ENCODE data around the gene ALDH3A2.

The ALDH3A2 gene

DNA sequence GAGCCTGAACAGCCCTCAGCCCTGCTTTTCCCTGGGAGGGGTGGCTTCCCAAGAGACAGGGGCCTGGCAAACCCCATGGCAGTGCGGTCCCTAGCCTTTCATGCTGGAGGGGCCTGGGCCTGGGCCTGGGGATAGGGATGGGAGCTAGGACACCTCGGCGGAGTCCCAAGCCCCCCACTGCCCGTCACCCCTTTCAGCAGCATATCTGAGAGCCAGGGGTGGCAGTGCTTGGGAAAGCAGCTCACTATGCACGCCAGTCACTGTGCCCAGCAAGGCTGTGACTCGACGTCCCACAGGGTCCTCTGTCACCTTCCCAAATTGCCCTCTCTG, 68.4 kb downstream of the ALDH3A2 start:
- DNase-seq: no peak

DNA sequence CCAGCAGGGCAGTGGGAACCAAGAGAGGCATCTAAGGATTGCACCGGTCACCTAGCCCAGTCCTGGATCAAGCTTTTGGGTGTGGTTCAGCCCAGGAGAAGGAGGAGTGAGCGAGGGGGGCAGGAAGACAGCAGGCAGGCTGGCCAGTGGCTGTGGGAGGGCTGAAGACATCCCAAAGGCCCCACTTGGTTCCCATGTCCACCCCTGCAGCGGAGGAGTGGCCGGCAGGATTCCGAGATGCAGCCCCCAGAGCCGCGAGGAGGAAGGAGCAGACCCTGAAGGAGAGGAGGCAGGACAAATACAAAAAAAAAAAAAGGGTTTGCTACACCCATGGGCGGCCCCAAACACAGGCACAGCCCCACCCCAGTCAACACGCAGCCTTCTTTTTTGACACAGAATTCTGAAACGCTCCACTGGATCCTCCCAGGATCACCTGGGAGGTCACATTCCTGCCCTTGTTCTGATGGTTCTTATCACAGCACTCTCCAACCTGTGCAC, 68.9 kb downstream of the ALDH3A2 start:
- no peak for DNase-seq

DNA sequence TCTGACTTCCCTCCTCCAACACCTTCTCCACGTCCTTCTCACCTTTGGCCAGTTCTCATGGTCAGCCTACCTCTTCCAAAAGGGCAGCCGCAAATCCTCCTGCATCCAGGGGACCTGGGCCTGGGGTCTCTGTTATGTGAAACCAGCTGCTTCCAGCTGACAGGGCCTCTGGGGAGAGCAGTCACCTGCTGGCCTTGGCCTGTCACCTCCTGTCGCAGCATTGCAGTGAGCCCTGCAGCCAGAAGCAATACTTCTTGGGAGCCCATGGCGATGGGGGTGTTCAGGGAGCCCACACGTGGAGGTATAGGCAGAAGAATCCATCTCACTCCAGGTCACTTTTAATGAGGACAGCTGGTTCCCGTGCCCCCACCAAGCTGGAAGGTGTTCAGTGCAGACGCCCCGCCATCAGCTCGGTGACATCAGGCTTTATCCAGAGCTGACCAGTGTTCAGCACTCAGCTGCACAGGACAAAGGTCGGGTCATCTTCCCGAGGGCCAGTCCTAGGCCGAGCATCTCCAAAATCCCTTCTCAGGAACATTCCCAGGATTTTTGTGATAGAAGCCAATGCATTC, 69.6 kb downstream of the ALDH3A2 start:
- no peak for DNase-seq

DNA sequence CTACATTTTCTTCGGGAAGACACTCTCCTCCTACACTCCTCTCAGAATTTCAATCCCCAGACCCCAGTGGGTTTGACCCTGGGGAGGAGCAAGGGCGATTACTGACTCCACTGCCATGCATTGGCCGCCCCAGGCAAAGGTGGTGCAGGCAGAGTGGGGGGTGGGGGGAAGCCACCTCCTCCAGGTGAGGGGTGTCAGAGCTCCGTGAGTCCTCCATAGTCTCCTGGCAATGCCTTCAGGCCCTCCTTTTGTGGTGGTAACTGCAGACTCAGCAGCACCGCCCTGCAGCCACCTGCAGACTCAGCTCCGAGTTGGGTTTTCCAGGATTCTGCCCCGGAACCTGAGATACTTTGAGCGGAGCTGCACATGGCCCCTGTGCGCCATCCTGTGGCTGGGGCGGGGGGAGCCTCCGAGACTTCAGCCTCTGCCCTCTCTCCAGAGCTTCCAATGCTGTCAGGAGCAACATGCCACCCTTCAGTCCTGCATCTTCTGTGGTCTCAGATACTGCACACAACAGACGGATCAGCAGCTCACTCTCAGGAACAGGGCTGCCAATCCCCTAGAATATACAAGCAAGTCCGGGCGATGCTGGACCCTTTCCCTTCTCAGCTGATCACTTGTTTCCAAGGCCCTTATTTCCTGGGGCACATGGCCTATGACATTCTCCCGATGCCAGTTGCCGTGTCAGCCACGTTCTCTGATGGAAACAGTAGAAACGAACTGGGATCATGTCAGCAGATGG, 70.2 kb downstream of the ALDH3A2 start:
- no peak for DNase-seq

DNA sequence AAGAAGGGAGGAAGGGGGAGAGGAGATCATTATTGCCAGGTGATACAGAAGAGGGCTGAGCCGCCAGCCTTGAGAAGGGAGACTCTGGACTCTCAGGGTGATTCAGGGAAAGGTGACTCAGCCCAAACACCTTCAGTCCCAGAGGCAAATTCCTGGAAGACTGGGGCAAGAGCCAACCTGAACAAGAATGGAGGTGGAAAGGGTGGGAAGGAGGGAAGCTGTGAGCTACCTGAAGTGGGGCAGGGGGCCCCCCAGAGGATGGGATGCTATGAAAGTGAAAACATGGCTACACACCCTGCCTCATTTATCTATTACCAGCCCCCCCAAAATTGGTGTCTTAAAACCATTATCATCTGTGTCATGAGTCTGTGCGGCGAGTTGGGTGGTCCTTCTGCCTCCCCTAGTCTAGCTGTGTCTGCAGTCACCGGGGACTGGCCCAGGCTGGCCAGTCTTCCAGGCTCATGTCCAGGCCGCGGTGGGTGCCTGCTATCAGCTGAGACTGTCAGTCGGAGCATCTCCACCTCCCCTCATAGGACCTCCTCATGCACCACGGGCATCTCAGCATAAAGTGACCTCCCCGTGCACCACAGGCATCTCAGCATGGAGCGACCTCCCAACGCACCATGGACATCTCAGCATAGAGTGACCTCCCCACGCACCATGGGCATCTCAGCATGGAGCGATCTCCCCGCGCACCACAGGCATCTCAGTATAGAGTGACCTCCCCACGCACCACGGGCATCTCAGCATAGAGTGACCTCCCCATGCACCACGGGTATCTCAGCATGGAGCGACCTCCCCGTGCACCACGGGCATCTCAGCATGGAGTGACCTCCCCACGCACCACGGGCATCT, 71.0 kb downstream of the ALDH3A2 start:
- no peak for DNase-seq

- DNase-seq: no peak
These were observed 71.6 kb downstream of the ALDH3A2 start for GRCh38 chr17:19720210-19720475.

- DNase-seq: no peak
These were observed 72.3 kb downstream of the ALDH3A2 start for GRCh38 chr17:19720631-19721426.

GRCh38 chr17:19723964-19724363, 75.4 kb downstream of the ALDH3A2 start:
- DNase-seq: no peak

- DNase-seq: peak; percentile 33 to 37
These were observed 76.2 kb downstream of the ALDH3A2 start for GRCh38 chr17:19724501-19725420.

DNA sequence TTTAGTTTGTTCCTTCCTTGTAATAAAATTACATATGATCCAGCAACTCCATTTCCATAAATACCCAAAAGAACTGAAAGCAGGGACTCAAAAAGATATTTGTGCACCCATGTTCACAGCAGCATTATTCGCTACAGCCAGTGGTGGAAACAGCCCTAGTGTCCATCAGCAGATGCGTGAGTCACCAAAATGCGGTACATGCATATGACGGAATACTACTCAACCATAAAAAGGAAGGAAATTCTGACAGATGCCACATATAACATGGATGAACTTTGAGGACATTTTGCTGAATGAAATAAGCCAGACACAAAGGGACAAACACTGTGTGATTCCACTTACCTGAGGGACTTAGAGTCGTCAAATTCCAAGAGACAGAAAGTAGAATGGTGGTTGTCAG, 76.9 kb downstream of the ALDH3A2 start:
- DNase-seq: no peak

- no peak for DNase-seq
These were observed 78.3 kb downstream of the ALDH3A2 start for GRCh38 chr17:19726631-19727376.

Measured in activated CD4-positive, alpha-beta T cell treated with anti-CD3 and anti-CD28 coated beads for 4 hours (primary cell).